NCI-H345 treated with DMSO at 0.1 percent for 48 hours (cell line): ENCODE results near the gene ORAI2.
"Not testable (repeated sequence)": the region's sequence is repeated elsewhere in the genome, so short reads cannot be mapped to it uniquely, and the experiment has no call there.

Experiments
- DNase-seq: peaks from one replicate; lab custom pipeline; 2025; ENCODE audit not compliant: unreplicated experiment; lab: John Stamatoyannopoulos, UW

The ORAI2 gene

DNA sequence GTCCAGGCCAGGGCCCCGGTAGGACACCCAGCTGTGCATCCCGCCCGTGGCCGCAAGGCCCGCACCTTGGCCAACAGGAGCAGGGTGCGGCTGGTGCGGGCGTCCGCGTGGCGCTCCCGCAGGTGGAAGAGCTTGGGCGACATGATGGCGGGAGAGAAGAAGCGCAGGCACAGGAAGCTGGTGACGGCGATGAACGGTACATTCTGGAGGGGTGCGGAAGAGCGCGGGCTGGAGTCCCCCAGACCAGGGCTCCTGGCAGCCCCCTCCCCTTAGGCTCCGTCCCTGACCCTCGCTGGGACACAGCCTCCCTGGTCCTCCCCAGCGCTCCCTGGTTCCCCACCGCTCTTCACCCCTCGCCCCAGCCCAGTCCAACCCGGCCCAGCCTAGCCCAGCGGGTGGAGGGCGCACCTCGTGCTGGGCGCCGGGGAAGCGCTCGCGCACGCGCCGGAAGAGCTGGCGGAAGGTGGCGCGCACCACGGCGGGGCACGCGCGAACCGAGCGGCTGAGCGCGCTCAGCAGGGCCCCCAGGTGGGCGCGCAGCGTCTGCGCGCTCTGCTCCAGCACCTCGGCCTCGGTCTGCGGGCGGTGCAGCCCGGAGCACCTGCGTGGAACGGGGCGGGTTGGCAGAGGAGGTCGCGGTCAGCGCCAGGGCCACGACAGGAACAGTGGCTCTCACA lies 61.2 kb downstream of the ORAI2 start:
- DNase-seq, result not testable (repeated sequence)

DNA sequence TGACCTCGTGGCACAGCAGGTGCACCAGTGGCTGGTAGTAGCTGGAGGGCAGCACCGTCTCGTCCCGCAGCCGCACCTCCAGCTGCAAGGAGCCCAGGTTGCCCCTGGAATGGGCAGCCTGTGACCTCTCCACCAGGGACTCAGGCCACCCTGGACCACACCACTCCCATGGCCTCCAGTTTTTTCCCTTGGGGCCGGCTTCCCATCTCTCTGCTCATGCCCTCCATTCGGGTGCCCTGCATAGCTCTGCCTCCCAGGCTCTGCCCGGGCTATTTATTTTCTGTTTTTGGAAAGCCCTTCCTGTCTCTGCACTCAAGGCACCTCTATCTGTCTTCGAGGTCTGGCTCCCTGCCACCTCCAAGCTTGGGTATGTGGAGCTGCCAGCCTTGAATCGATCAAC lies 63.5 kb downstream of the ORAI2 start:
- not testable (repeated sequence) for DNase-seq

DNA sequence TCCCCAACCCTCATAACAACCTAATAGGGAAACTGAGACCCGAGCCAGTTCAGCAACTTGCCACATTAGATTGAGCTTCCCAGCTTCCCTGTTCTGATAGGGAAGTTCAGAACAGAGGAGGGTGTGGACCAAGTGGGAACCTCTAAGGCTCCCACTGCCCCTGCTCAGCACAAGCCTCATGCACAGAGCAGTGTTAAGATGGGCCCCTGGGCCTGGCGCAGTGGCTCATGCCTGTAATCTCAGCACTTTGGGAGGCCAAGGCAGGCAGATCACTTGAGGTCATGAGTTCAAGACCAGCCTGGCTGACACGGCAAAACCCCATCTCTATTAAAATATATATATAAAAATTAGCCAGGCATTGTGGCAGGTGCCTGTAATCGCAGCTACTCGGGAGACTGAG lies 63.9 kb downstream of the ORAI2 start:
- DNase-seq, result not testable (repeated sequence)

DNA sequence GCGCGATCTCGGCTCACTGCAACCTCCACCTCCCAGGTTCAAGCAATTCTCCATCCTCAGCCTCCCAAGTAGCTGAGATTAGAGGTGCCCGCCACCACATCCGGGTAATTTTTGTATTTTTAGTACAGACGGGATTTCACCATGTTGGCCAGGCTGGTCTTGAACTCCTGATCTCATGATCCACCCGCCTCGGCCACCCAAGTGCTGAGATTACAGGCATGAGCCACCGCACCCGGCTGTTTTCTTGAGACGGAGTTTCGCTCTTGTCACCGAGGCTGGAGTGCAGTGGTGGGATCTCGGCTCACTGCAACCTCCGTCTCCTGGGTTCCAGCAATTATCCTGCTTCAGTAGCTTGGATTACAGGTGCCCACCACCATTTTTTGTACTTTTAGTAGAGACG lies 64.9 kb downstream of the ORAI2 start:
- DNase-seq, result not testable (repeated sequence)

DNA sequence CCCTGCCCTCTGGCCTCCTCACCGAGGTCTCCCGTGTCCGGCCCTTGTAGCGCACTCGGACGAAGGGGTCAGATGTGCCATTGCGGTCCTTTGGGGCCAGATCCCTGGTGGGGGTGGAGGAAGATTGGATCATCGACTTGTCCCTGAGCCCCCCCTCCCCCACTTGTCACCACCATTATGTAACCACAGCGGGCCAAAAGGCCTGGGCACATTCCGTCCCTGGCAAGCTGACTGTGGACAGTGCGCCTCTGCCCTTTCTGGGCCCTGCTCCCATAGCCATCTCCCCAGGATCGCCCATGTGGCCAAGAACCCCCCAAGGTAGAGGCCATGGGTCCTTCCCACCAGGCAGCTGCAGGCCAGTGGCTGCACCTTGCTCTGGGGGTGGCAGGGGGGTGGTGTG lies 69.8 kb downstream of the ORAI2 start:
- not testable (repeated sequence) for DNase-seq

DNA sequence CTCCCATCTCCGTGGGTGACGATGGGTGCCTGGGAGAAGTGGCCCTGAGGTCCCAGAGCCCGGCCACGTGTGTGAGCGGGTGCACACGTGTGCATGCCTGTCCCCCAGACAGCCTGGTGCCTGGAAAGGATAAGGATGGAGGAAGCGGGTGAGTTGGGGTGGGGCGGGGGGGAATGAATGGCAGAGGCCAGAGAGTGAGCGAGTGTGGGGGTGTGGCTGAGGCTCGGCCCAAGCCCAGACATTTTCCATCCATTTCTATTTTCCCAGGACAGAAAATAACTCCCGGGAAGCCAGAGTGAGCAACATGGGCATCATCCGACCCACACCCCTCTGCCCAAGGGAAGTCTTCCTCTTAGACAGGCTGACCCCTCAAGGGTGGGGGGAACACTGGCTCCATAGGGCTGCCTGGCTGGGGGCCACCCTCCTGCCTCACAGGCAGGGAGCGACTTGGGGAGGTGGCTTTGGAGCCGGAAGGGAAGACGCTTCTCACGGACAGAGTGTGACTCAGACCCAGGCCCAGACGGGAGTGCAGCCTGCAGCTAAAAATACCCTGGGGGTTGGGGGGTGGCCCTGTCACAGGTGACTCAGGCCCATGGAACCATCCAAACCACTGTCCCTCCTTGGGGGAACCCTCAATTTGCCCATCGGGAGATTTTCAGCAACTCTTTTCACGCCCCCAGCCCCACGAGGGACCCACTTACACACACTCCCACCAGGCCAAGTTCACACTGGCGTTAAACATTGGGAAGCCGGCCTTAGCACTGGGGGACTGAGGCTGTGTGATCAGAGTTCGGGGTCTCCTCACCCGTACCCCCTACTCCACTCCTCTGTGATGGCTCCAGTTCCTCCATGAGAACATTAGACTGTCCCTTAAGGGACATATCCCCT lies 72.2 kb downstream of the ORAI2 start:
- DNase-seq, result not testable (repeated sequence)
